SK-N-SH (cell line): ENCODE data around the gene MYCL. TPM values are rescaled to one million over a fixed set of nuclear protein-coding genes. Genes with fewer than 3 reads are reported as not detected.

ENCODE experiments used
- CTCF ChIA-PET: fragments of 300-600, 350-600 bp; formaldehyde crosslinking; extraction: SDS; loops from one replicate; lab custom pipeline; 2021; lab: Yijun Ruan, JAX
- POLR2A ChIA-PET: fragments of 350-600 bp; sonication (Branson Sonifier 250); formaldehyde crosslinking; extraction: SDS; loops from one replicate; lab custom pipeline; 2020; ENCODE audit warnings: antibody characterized with exemption, inconsistent platforms; lab: Yijun Ruan, JAX
- DNase-seq: peaks from one replicate; pipeline ENCODE4 v3.0.0; 2012
- H2AFZ ChIP-seq: fragments of 200-600 bp; sonication (generic); 2 replicates; pipeline ENCODE4 v1.8.1; 2016; ENCODE audit warnings: antibody characterized with exemption, mild to moderate bottlenecking, low read depth
- H3F3A ChIP-seq: fragments of 200-600 bp; sonication (generic); replicated peaks from 2 replicates; pipeline ENCODE3; 2016; ENCODE audit warnings: antibody characterized with exemption, mild to moderate bottlenecking; ENCODE audit not compliant: insufficient read depth
- H3K27ac ChIP-seq, 2 experiments: fragments of 200-500 bp in 1 of 2; fragments of 200-600 bp in 1 of 2; sonication (Bioruptor generic) in 1 of 2; sonication (generic), shearing (Covaris generic) in 1 of 2; 2 replicates each; pipeline versions ENCODE4 v1.5.1 to v1.6.1; 2014 to 2016; ENCODE audit warnings: low read depth in 2 of 2, inconsistent platforms in 1 of 2, low read length in 1 of 2, mild to moderate bottlenecking in 1 of 2, mixed read lengths in 1 of 2
- H3K27me3 ChIP-seq: fragments of 200-600 bp; sonication (generic), shearing (Covaris generic); 2 replicates; pipeline ENCODE4 v1.6.1; 2016; ENCODE audit warnings: mixed run types; ENCODE audit not compliant: insufficient read depth
- H3K36me3 ChIP-seq, 2 experiments: fragments of 200-500 bp in 1 of 2; fragments of 200-600 bp in 1 of 2; sonication (Bioruptor generic) in 1 of 2; sonication (generic) in 1 of 2; replicated peaks in 1 of 2; 2 replicates each; pipeline versions ENCODE3 to v1.5.1; 2014 to 2016; ENCODE audit warnings: low read length in 1 of 2, mild to moderate bottlenecking in 1 of 2; ENCODE audit not compliant: insufficient read depth in 2 of 2, control insufficient read depth in 1 of 2
- H3K4me1 ChIP-seq, 2 experiments: fragments of 200-500 bp in 1 of 2; fragments of 200-600 bp in 1 of 2; sonication (Bioruptor generic) in 1 of 2; sonication (generic), shearing (Covaris generic) in 1 of 2; 2 replicates each; pipeline versions ENCODE4 v1.5.1 to v1.6.1; 2014 to 2016; ENCODE audit warnings: low read depth in 1 of 2, low read length in 1 of 2, mixed run types in 1 of 2; ENCODE audit not compliant: insufficient read depth in 2 of 2, control insufficient read depth in 1 of 2
- H3K4me2 ChIP-seq: fragments of 200-600 bp; sonication (generic), shearing (Covaris generic); 2 replicates; pipeline ENCODE4 v1.6.1; 2017; ENCODE audit warnings: mixed run types
- H3K4me3 ChIP-seq, 2 experiments: fragments of 200-500 bp in 1 of 2; fragments of 200-600 bp in 1 of 2; sonication (Bioruptor generic) in 1 of 2; sonication (generic), shearing (Covaris generic) in 1 of 2; 2 replicates each; pipeline versions ENCODE4 v1.5.1 to v1.8.1; 2014 to 2016; ENCODE audit warnings: low read depth in 2 of 2, inconsistent platforms in 1 of 2, low read length in 1 of 2, mild to moderate bottlenecking in 1 of 2, mixed read lengths in 1 of 2, moderate library complexity in 1 of 2
- H3K79me2 ChIP-seq: fragments of 200-600 bp; sonication (generic); 2 replicates; pipeline ENCODE4 v1.8.1; 2017; ENCODE audit warnings: mild to moderate bottlenecking; ENCODE audit not compliant: insufficient read depth
- H3K9ac ChIP-seq: fragments of 200-600 bp; sonication (generic); 2 replicates; pipeline ENCODE4 v1.6.1; 2017; ENCODE audit warnings: mixed run types
- H3K9me2 ChIP-seq: fragments of 200-600 bp; sonication (generic); 2 replicates; pipeline ENCODE4 v1.6.1; 2017; ENCODE audit warnings: mixed run types
- H3K9me3 ChIP-seq: fragments of 200-600 bp; sonication (generic); 2 replicates; pipeline ENCODE4 v1.6.1; 2017; ENCODE audit warnings: mixed run types, mild to moderate bottlenecking, moderate library complexity
- H4K20me1 ChIP-seq: fragments of 200-600 bp; sonication (generic); 2 replicates; pipeline ENCODE4 v1.6.1; 2017; ENCODE audit warnings: mild to moderate bottlenecking, mixed run types; ENCODE audit not compliant: insufficient read depth
- CTCF ChIP-seq: fragments of 200-600 bp; sonication (generic); IDR thresholded peaks from 2 replicates; pipeline ENCODE4 v1.6.1; 2017; ENCODE audit warnings: antibody characterized with exemption, mild to moderate bottlenecking, moderate library complexity
- GABPA ChIP-seq: IDR thresholded peaks from 2 replicates; pipeline ENCODE4 v1.4.0; 2012; ENCODE audit warnings: low read depth, mild to moderate bottlenecking
- GATA2 ChIP-seq: sonication (generic); formaldehyde crosslinking; IDR thresholded peaks from 2 replicates; pipeline ENCODE4 v1.5.0; 2020; ENCODE audit warnings: mild to moderate bottlenecking, missing genetic modification reagents
- MEF2A ChIP-seq: IDR thresholded peaks from 2 replicates; pipeline ENCODE4 v1.4.0; 2012; ENCODE audit warnings: low read depth, borderline replicate concordance
- NRF1 ChIP-seq: IDR thresholded peaks from 2 replicates; pipeline ENCODE4 v1.6.1; 2012; ENCODE audit warnings: low read depth, mild to moderate bottlenecking, low read length
- PBX3 ChIP-seq: IDR thresholded peaks from 2 replicates; pipeline ENCODE4; 2012
- POLR2AphosphoS5 ChIP-seq: IDR thresholded peaks from 2 replicates; pipeline ENCODE4 v1.6.1; 2012; ENCODE audit warnings: low read depth, low read length
- RAD21 ChIP-seq: IDR thresholded peaks from 2 replicates; pipeline ENCODE4 v1.6.1; 2012; ENCODE audit warnings: mild to moderate bottlenecking, low read length
- RXRA ChIP-seq: IDR thresholded peaks from 2 replicates; pipeline ENCODE4 v1.4.0; 2012; ENCODE audit warnings: low read depth, mild to moderate bottlenecking, borderline replicate concordance
- SIN3A ChIP-seq: IDR thresholded peaks from 2 replicates; pipeline ENCODE4 v1.6.1; 2012; ENCODE audit warnings: low read depth, mild to moderate bottlenecking, low read length, moderate library complexity, borderline replicate concordance
- SMC3 ChIP-seq: IDR thresholded peaks from 2 replicates; pipeline ENCODE4 v1.6.1; 2012; ENCODE audit warnings: low read depth, low read length, improper control_type of control experiment
- TAF1 ChIP-seq: IDR thresholded peaks from 2 replicates; pipeline ENCODE4 v1.6.1; 2012; ENCODE audit warnings: low read depth, mild to moderate bottlenecking, low read length, moderate library complexity, borderline replicate concordance
- TCF12 ChIP-seq: IDR thresholded peaks from 2 replicates; pipeline ENCODE4 v1.4.0; 2012
- WGBS: methylation state at CpG from one replicate; pipeline ENCODE4 v1.1.6; 2017; ENCODE audit warnings: low lambda C conversion rate; 5-methylcytosine and 5-hydroxymethylcytosine counted together
- polyA plus RNA-seq, 3 experiments: library from polyadenylated mRNA; depleted of rRNA; stranded (reverse); fragments of >200 nt; gene quantifications; 2 replicates each; pipeline ENCODE4 v1.2.3, GENCODE V29; 2012
- TF ChIP-seq, protein P1 (sequence below): IDR thresholded peaks from 2 replicates; pipeline ENCODE4 v1.6.1; 2012; ENCODE audit warnings: mild to moderate bottlenecking, low read depth, low read length, moderate library complexity
- TF ChIP-seq, protein P2 (sequence below): IDR thresholded peaks from 2 replicates; pipeline ENCODE4 v1.4.0; 2012; ENCODE audit warnings: low read depth, borderline replicate concordance
- TF ChIP-seq, protein P3 (sequence below): IDR thresholded peaks from 2 replicates; pipeline ENCODE4 v1.4.0; 2012; ENCODE audit warnings: low read depth

The MYCL gene
- polyA plus RNA-seq, 1 of the 3 experiments (the other 2 are of a cell fraction), result 0.48 TPM

- 39% methylated on average over 3 of the region's 3 CpGs for WGBS
- POLR2A ChIA-PET, result interaction anchor here (0.7 kb wide), 1 partner anchor 1027 kb away, joined by 3 read pairs; no protein-coding TSS in a partner anchor
- Histone ChIP-seq H2AFZ (0 out of 2 replicates have a peak overlapping the region, but pooled peaks have one; percentile 46), H3K9me3 (no peaks in the 10 kb centered on the region), H3K9me2 (no peaks in the 10 kb centered on the region), H3K27ac (no peak overlapping the region), H3K79me2 (no peaks in the 10 kb centered on the region), H3K9ac (no peak overlapping the region), H3F3A (no peaks in the 10 kb centered on the region), H3K4me1 (no peaks in the 10 kb centered on the region), H4K20me1 (no peaks in the 10 kb centered on the region), H3K27me3 (no peaks in the 10 kb centered on the region; the same call in none of the 2 replicates), H3K4me3 (no peak overlapping the region), H3K36me3 (no peaks in the 10 kb centered on the region), H3K4me2 (no peak overlapping the region)
- CTCF ChIA-PET, result interaction anchor here (0.5 to 13.7 kb wide), 41 partner anchors 8 to 156 kb away, joined by 3 to 209 read pairs (median 5); partner anchors contain the start of genes CAP1 and MYCL
- peak; percentile 88 for DNase-seq
- TF ChIP-seq, protein P1, sequence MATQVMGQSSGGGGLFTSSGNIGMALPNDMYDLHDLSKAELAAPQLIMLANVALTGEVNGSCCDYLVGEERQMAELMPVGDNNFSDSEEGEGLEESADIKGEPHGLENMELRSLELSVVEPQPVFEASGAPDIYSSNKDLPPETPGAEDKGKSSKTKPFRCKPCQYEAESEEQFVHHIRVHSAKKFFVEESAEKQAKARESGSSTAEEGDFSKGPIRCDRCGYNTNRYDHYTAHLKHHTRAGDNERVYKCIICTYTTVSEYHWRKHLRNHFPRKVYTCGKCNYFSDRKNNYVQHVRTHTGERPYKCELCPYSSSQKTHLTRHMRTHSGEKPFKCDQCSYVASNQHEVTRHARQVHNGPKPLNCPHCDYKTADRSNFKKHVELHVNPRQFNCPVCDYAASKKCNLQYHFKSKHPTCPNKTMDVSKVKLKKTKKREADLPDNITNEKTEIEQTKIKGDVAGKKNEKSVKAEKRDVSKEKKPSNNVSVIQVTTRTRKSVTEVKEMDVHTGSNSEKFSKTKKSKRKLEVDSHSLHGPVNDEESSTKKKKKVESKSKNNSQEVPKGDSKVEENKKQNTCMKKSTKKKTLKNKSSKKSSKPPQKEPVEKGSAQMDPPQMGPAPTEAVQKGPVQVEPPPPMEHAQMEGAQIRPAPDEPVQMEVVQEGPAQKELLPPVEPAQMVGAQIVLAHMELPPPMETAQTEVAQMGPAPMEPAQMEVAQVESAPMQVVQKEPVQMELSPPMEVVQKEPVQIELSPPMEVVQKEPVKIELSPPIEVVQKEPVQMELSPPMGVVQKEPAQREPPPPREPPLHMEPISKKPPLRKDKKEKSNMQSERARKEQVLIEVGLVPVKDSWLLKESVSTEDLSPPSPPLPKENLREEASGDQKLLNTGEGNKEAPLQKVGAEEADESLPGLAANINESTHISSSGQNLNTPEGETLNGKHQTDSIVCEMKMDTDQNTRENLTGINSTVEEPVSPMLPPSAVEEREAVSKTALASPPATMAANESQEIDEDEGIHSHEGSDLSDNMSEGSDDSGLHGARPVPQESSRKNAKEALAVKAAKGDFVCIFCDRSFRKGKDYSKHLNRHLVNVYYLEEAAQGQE, result no peak
- TF ChIP-seq CTCF (peak; percentile 67), GABPA (no peak), NRF1 (no peak), RXRA (no peak), TAF1 (no peak), PBX3 (no peak), TCF12 (no peak), GATA2 (CRISPR knock-in tag) (no peak), SIN3A (no peak), SMC3 (peak; percentile 78), MEF2A (no peak), POLR2AphosphoS5 (no peak), RAD21 (peak; percentile 85)
- TF ChIP-seq, protein P2, sequence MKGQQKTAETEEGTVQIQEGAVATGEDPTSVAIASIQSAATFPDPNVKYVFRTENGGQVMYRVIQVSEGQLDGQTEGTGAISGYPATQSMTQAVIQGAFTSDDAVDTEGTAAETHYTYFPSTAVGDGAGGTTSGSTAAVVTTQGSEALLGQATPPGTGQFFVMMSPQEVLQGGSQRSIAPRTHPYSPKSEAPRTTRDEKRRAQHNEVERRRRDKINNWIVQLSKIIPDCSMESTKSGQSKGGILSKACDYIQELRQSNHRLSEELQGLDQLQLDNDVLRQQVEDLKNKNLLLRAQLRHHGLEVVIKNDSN, result no peak
- TF ChIP-seq, protein P3, sequence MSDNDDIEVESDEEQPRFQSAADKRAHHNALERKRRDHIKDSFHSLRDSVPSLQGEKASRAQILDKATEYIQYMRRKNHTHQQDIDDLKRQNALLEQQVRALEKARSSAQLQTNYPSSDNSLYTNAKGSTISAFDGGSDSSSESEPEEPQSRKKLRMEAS, result no peak
Measured at GRCh38 chr1:39919545-39919944, 17.8 kb upstream of the MYCL start.
